ENCODE data around the gene EML6. TPM values are rescaled to one million over a fixed set of nuclear protein-coding genes. Genes with fewer than 3 reads are reported as not detected.

The EML6 gene
- total and polyA plus RNA-seq, 2 donors (not counting 1 experiment from before 2014, with no cell fraction given): 0.34 to 1.3 TPM

DNA sequence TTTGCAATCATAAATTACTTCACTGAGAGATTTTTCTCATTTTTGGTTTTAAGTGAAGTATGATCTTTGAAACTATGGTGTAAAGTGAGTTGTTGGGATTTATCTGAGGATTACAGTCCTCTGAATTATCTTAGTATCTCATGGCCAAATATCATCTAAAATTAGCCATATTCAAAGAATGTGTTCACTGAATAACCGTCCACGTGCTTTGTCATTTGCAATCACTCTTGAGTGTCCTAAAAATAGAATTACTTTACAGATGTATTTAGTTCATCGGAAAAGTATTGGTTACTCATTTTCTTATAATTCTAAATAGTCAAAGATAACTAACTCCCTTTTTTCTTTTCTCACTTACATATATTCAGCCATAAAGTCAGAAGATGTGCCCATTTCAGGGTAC lies 185.5 kb downstream of the EML6 start:
- H3K9me3 ChIP-seq (ENCODE audit: control insufficient read depth, insufficient read depth, low read depth, low read length): no peaks in the 10 kb centered on the region
- H3K79me2 ChIP-seq (ENCODE audit: control insufficient read depth, insufficient read depth, low read length): no peaks in the 10 kb centered on the region
- no peaks in the 10 kb centered on the region for H3K27me3 ChIP-seq (ENCODE audit: control insufficient read depth, insufficient read depth, low read length)
- DNase-seq (ENCODE audit: low read depth in 2 of 2): peak; percentile 25 to 47
- TF ChIP-seq, protein P1, sequence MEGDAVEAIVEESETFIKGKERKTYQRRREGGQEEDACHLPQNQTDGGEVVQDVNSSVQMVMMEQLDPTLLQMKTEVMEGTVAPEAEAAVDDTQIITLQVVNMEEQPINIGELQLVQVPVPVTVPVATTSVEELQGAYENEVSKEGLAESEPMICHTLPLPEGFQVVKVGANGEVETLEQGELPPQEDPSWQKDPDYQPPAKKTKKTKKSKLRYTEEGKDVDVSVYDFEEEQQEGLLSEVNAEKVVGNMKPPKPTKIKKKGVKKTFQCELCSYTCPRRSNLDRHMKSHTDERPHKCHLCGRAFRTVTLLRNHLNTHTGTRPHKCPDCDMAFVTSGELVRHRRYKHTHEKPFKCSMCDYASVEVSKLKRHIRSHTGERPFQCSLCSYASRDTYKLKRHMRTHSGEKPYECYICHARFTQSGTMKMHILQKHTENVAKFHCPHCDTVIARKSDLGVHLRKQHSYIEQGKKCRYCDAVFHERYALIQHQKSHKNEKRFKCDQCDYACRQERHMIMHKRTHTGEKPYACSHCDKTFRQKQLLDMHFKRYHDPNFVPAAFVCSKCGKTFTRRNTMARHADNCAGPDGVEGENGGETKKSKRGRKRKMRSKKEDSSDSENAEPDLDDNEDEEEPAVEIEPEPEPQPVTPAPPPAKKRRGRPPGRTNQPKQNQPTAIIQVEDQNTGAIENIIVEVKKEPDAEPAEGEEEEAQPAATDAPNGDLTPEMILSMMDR (conservative IDR thresholded peaks at IDR 0.05 in 1 of 2, IDR thresholded peaks at IDR 0.05 in 1 of 2; ENCODE audit: low read depth in 1 of 2, low read length in 2 of 2): no peak
- no peak for TF ChIP-seq EZH2 (IDR thresholded peaks at IDR 0.05; ENCODE audit: low read length, missing control alignments)
- H3K27ac ChIP-seq (ENCODE audit: insufficient read depth, low read length): peak overlapping the region; percentile 74
- H3K4me2 ChIP-seq (ENCODE audit: extremely low read depth, insufficient read depth, low read length): peak overlapping the region; percentile 52
- H2AFZ ChIP-seq (ENCODE audit: low read length): no peak overlapping the region
- H3K4me3 ChIP-seq (replicated peaks in 1 of 4; ENCODE audit: control extremely low read depth in 1 of 4, insufficient read depth in 1 of 4, low read depth in 3 of 4, low read length in 4 of 4): no peak overlapping the region
- H3K9ac ChIP-seq (ENCODE audit: insufficient read depth, low read length): no peak overlapping the region
- no peaks in the 10 kb centered on the region for H3K36me3 ChIP-seq (ENCODE audit: control insufficient read depth, insufficient read depth, low read length)
- H3K4me1 ChIP-seq (ENCODE audit: control insufficient read depth, extremely low read depth, insufficient read depth, low read length): peaks cover 12% of the 10 kb centered on the region
- no peaks in the 10 kb centered on the region for H4K20me1 ChIP-seq (ENCODE audit: control insufficient read depth, extremely low read depth, insufficient read depth, low read length)

DNA sequence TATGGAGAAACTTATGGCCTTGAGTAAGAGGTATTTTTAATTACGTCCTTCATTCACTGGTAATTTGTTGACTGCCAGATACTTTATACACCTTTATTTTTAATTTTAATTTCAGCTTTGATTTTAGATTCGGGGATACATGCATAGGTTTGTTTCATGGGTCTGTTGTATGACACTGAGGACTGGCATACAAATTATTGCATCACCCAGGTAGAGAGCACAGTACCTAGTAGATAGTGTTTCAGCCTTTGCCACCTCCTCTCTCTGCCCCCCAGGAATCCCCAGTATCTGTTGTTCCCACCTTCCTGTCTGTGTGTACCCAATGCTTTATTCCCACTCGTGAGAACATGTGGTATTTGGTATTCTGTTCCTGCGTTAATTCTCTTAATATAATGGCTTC lies 188.8 kb downstream of the EML6 start:
- H3K27ac ChIP-seq (ENCODE audit: insufficient read depth, low read length): no peak overlapping the region
- H3K9me3 ChIP-seq (ENCODE audit: control insufficient read depth, insufficient read depth, low read depth, low read length): no peaks in the 10 kb centered on the region
- peaks cover 8% of the 10 kb centered on the region for H3K4me1 ChIP-seq (ENCODE audit: control insufficient read depth, extremely low read depth, insufficient read depth, low read length)
- H4K20me1 ChIP-seq (ENCODE audit: control insufficient read depth, extremely low read depth, insufficient read depth, low read length): no peaks in the 10 kb centered on the region
- no peak for DNase-seq (ENCODE audit: low read depth in 2 of 2)
- TF ChIP-seq, protein P1 (conservative IDR thresholded peaks at IDR 0.05 in 1 of 2, IDR thresholded peaks at IDR 0.05 in 1 of 2; ENCODE audit: low read depth in 1 of 2, low read length in 2 of 2): no peak
- no peak for TF ChIP-seq EZH2 (IDR thresholded peaks at IDR 0.05; ENCODE audit: low read length, missing control alignments)
- H3K79me2 ChIP-seq (ENCODE audit: control insufficient read depth, insufficient read depth, low read length): no peaks in the 10 kb centered on the region
- H2AFZ ChIP-seq (ENCODE audit: low read length): no peak overlapping the region
- H3K4me2 ChIP-seq (ENCODE audit: extremely low read depth, insufficient read depth, low read length): no peak overlapping the region
- H3K4me3 ChIP-seq (replicated peaks in 1 of 4; ENCODE audit: control extremely low read depth in 1 of 4, insufficient read depth in 1 of 4, low read depth in 3 of 4, low read length in 4 of 4): no peak overlapping the region
- no peaks in the 10 kb centered on the region for H3K27me3 ChIP-seq (ENCODE audit: control insufficient read depth, insufficient read depth, low read length)
- no peaks in the 10 kb centered on the region for H3K36me3 ChIP-seq (ENCODE audit: control insufficient read depth, insufficient read depth, low read length)
- H3K9ac ChIP-seq (ENCODE audit: insufficient read depth, low read length): no peak overlapping the region

DNA sequence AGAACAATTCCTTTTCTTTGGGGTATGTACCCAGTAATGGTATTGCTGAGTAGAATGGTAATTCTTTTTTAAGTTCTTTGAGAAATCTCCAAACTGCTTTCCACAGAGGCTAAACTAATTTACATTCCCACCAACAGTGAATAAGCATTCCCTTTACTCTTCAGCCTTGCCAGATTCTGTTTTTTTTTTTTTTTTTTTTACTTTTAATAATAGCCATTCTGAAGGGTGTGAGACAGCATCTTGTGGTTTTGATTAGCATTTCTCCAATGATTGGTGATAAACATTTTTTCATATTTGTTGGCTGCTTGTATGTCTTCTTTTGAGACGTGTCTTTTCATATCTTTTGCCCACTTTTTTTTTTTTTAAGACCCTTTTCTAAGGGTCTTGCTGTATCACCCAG lies 189.4 kb downstream of the EML6 start:
- Histone ChIP-seq H3K79me2 (ENCODE audit: control insufficient read depth, insufficient read depth, low read length) (no peaks in the 10 kb centered on the region), H2AFZ (ENCODE audit: low read length) (no peak overlapping the region), H3K4me3 (replicated peaks in 1 of 4; ENCODE audit: control extremely low read depth in 1 of 4, insufficient read depth in 1 of 4, low read depth in 3 of 4, low read length in 4 of 4) (no peak overlapping the region), H3K4me1 (ENCODE audit: control insufficient read depth, extremely low read depth, insufficient read depth, low read length) (peaks cover 8% of the 10 kb centered on the region), H3K9me3 (ENCODE audit: control insufficient read depth, insufficient read depth, low read depth, low read length) (no peaks in the 10 kb centered on the region), H4K20me1 (ENCODE audit: control insufficient read depth, extremely low read depth, insufficient read depth, low read length) (no peaks in the 10 kb centered on the region), H3K36me3 (ENCODE audit: control insufficient read depth, insufficient read depth, low read length) (no peaks in the 10 kb centered on the region), H3K9ac (ENCODE audit: insufficient read depth, low read length) (no peak overlapping the region), H3K27ac (ENCODE audit: insufficient read depth, low read length) (no peak overlapping the region), H3K27me3 (ENCODE audit: control insufficient read depth, insufficient read depth, low read length) (no peaks in the 10 kb centered on the region), H3K4me2 (ENCODE audit: extremely low read depth, insufficient read depth, low read length) (no peak overlapping the region)
- TF ChIP-seq, protein P1 (conservative IDR thresholded peaks at IDR 0.05 in 1 of 2, IDR thresholded peaks at IDR 0.05 in 1 of 2; ENCODE audit: low read depth in 1 of 2, low read length in 2 of 2): no peak
- TF ChIP-seq EZH2 (IDR thresholded peaks at IDR 0.05; ENCODE audit: low read length, missing control alignments): no peak
- DNase-seq (ENCODE audit: low read depth in 2 of 2): no peak

All from fibroblast of lung (primary cell).